GM18517 (cell line): ENCODE data around the gene GTF2IRD1.

Experiments
- ATAC-seq: cut with Tn5 transposase; IDR thresholded peaks from one replicate; pipeline ENCODE4 v1.9.1; 2021; ENCODE audit warnings: mild to moderate bottlenecking, moderate library complexity; ENCODE audit not compliant: unreplicated experiment

GTF2IRD1 gene

DNA sequence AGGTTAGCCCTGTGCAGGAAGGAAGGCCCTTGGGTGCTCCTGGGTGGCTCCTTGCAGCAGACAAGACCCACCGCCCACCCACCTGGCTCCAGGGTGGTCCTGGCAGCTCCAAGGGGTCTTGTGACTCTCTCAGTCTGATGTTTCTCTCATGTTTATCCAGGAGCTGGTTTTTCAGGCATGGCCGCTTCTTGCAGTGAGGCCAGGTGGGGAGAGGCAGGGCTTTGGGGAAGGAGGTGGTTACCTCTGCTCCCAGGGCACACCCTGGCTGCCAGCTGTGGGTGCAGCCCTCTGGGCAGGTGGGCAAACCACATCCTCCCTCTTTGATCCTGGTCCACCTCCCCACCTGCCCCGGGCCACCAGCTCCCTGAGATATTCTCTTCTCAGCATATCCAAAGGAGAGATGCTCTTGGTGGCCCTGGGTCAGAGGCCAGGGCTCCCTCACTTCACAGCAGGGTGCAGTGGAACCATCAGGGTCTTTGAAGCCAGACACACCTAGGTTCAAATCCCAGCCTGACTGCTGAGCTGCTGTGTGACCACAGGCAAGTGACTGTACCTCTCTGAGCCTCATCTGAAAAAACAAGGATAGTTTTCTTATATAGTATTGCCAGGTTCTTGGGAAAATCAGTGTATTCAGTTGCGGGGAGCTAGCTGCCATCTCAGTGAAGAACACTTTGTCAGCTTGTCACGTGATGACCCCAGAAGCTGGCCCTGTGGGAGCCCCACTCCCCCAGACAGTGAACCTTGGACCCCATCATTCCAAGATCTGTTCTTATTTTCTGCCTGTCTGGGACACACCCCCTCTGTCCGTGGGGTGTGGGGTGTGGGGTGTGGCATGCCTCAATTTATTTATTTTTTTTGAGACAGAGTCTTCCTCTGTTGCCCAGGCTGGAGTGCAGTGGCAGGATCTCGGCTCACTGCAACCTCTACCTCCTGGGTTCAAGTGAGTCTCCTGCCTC is 11.5 kb downstream of the GTF2IRD1 start:
- ATAC-seq: no peak

GRCh38 chr7:74466196-74466813 is 12.6 kb downstream of the GTF2IRD1 start:
- no peak for ATAC-seq

DNA sequence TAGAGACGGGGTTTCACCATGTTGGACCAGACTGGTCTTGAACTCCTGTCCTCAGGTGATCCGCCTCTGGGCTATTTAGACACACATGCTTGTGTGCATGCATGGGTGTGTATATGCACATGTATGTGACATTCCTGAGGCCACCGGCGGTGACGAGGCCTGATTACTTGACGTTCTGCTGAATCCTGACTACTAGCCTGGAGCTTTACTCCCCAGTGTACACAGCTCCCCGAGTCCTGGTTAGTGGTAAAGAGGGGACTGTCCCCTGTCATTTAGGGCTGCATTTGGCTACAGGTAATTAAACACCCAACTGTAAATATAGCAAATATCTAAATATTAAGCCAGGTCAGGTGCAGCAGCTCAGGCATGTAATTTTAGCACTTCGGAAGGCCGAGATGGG is 14.2 kb downstream of the GTF2IRD1 start:
- ATAC-seq: no peak

- ATAC-seq: no peak
These were observed 16.8 kb downstream of the GTF2IRD1 start for GRCh38 chr7:74470504-74470903.

DNA sequence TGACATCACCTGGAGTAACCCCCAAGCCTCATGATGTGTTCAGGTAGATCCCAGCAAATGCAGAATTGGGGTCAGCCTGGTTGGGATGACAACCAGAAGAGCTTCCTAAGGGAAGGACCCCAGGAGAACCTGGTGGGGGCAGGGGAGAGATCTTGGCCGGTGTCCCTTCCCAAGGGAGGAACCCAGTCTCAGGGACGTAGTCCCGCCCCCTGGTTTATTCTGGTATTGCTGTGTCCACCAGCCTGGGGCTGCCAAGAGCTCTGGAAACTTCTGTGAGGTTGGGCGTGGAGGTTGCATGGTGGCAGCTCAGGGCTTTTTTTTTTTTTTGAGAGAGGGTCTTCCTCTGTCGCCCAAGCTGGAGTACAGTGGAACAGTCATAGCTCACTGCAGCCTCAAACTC is 19.4 kb downstream of the GTF2IRD1 start:
- no peak for ATAC-seq

GRCh38 chr7:74474271-74474865 is 20.7 kb downstream of the GTF2IRD1 start:
- no peak for ATAC-seq

- ATAC-seq: no peak
These were observed 21.7 kb downstream of the GTF2IRD1 start for GRCh38 chr7:74475243-74475986.

- no peak for ATAC-seq
These were observed 22.3 kb downstream of the GTF2IRD1 start for GRCh38 chr7:74475987-74476350.

- ATAC-seq: no peak
These were observed 22.9 kb downstream of the GTF2IRD1 start for GRCh38 chr7:74476626-74477025.

GRCh38 chr7:74478671-74479065 is 25.0 kb downstream of the GTF2IRD1 start:
- no peak for ATAC-seq

DNA sequence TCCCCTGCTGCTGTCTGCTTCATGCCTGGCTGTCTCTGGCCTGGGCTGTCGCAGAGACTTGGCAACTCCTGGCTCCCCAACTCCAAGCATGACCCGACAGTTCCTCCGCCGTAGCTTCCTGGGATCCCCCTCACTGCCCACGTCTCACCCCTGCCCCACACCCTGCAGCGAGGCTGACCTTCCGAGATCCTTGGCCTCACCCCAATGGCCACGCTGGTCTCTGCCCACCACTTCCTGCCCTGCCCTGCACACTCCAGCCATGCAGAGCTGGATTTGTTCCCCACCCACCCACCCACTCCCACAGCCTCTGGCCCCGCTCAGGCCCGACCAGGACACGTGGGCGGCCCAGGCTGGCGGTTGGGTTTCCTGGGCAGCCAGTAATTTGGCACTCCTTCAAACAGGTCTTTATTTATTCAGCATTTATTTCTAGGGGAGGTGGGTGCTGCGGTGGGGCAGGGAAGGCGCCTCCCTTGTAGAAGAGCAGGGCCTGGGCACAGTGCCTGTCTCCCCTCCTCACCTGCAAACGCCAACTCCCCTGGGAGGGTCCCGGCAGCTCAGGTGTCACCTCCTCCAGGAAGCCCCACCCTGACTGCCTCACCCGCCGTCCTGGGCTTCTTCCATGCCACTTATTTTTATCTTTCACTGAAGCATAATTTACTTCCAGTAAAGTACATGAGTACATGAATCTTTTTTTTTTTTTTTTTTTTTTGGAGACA is 25.5 kb downstream of the GTF2IRD1 start:
- ATAC-seq: no peak

GRCh38 chr7:74479961-74480829 is 26.5 kb downstream of the GTF2IRD1 start:
- no peak for ATAC-seq

DNA sequence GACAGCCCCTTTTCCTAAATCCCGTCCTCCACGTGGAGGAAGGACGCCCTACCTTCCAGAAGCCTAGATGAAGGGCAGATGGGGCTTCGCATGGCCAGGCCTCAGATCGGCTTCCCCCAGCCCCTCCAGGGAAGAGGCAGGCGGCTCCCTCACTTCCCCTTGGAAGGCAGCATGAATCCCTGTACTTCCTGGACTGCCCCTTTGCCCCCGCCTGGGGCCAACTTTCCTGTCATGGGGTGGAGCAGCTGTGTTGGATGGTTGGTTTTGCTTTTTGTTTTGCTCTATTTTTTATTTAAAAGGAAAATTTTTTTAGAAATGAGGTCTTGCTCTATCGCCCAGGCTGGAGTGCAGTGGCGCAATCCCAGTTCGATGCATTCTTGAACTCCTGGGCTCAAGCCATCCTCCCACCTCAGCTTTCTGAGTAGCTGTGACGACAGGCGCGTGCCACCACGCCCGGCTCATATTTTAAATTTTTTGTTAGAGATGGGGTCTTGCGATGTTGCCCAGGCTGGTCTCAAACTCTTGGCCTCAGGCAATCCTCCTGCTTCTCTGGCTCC is 27.2 kb downstream of the GTF2IRD1 start:
- no peak for ATAC-seq

DNA sequence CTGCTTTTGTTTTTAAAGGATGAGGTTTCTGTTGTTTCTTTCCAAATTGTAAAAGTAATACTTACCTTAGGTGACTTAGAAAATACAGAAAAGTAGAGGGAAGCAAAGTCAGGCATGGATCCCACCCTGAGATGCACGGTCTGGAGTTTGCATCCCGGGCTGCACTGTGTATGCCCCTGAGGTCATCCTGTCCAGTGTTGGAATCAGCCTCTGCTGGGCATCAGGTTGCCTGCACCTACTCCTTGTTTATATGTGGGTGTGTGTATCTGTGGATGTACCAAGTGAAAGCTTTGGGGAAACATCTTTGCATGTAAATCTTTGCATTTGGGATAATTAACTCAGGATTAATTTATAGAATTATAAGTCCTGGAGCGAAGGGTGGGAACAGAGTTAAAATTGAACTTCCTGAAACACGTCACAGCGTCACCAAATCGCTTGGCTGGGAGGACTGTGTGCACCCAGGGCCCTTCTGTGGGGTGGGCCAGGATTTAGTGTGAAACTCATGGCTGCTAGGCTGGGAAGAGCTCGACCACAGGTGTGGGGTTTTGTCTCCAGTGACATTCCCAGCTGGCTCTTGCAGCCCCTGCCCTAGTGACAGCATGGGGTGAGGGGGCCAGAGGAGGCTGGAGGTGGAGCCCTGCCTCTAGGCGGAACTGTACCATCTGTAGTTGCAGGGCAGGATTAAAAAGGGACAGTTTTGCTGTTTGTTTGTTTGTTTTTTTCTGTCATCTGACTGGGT is 27.9 kb downstream of the GTF2IRD1 start:
- ATAC-seq: no peak

DNA sequence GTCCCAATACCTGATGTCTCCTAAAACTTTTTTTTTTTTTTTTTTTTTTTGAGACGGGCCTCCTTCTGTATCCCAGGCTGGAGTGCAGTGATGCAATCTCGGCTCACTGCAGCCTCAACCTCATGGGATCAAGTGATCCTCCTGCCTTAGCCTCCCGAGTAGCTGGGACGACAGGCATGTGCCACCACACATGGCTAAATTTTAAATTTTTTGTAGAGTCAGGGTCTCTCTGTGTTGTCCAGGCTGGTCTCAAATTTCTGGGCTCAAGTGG is 28.4 kb downstream of the GTF2IRD1 start:
- no peak for ATAC-seq

DNA sequence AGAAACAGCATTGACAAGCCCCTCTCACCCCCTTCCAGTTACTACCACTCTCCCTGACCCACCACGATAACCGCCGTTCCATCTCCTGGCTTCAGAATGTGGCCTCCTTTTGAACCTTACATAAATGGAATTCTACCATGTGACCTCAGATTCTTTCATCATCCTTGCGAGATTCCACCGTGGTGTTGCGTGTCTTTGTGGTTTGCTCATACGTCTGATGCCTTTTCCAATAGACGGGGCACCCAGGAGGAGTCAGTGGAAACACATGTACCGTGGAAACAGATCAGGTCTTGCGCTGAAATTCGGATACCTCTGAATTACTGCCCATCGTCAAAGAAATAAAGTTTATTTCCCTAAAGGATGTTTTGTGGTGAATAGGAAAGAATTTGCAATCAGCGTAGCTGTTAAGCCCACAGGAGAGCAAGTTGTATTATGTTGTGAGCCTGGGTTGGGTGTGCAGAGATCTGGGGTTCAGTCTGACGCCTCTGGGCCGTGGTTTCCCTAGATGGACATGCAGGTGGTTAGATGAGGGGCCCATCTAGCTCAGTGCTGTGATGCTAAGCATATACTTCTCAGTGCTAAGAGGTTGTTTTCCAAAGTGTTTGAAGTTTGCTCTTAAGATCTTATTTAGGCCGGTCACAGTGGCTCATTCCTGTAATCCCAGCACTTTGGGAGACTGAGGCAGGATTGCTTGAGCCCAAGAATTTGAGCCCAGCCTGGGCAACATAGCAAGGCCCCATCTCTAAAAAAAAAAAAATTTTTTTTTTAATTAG is 29.1 kb downstream of the GTF2IRD1 start:
- no peak for ATAC-seq

DNA sequence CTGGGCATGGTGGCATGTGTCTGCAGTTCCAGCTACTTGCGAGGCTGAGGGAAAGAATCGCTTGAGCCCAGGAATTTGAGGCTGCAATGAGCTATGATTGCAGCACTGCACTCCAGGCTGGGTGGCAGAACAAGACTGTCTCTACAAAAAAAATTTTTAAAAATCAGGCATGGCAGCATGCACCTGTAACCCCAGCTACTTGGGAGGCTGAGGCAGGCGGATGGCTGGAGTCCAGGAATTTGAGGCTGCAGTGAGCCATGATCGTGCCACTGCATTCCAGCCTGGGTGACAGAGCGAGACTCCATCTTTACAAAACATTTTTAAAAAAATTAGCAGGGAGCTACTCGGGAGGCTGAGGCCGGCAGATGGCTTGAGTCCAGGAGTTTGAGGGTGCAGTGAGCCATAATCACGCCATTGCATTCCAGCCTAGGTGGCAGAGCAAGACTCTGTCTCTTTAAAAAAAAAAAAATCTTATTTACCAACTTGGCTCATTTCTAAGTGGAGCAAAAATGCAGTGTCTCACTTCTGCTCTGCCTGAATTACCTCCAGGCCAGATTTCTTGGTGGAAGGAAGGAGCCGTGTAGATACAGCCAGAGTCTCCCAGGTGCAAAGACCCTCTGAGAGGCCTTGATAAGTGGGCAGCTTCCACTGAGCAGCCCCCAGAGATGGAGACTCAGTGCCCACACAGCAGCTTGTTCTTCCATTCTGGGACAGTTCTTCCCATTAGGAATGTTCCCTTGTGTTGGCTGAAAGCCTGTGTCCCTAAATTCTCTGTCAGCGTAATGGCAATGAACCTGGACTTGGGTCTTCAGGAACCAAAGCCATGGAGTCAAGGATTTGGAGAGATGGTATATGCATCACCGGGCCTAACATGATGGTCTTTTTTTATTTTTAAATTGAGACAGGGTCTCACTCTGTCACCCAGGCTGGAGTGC is 30.0 kb downstream of the GTF2IRD1 start:
- no peak for ATAC-seq
